Measurements from ENCODE around the gene ARMC5. TPM values are rescaled to one million over a fixed set of nuclear protein-coding genes. Genes with fewer than 3 reads are reported as not detected.

The ARMC5 gene
- polyA plus RNA-seq, 1 of the 3 experiments (the other 2 are of a cell fraction): 8.9 TPM

GRCh38 chr16:31427441-31428278 lies 31.6 kb upstream of the ARMC5 start:
- POLR2A ChIA-PET: no interaction called here
- Histone ChIP-seq H3F3A (replicated peaks; ENCODE audit: insufficient read depth) (no peaks in the 10 kb centered on the region), H3K4me1 (ENCODE audit: control insufficient read depth in 1 of 2, insufficient read depth in 2 of 2, low read depth in 1 of 2, low read length in 1 of 2) (no peaks in the 10 kb centered on the region; a peak in 1 of 4 replicates), H3K36me3 (replicated peaks in 1 of 2; ENCODE audit: control insufficient read depth in 1 of 2, insufficient read depth in 2 of 2, low read length in 1 of 2) (no peaks in the 10 kb centered on the region), H4K20me1 (ENCODE audit: insufficient read depth) (no peaks in the 10 kb centered on the region), H3K9ac (no peak overlapping the region), H3K27ac (ENCODE audit: low read depth in 2 of 2, low read length in 1 of 2) (no peak overlapping the region), H2AFZ (ENCODE audit: low read depth) (peak overlapping the region; percentile 59; the same call in 1 of the 2 replicates), H3K27me3 (ENCODE audit: insufficient read depth) (peaks cover 42% of the 10 kb centered on the region), H3K9me3 (no peaks in the 10 kb centered on the region), H3K9me2 (no peaks in the 10 kb centered on the region), H3K4me3 (ENCODE audit: low read depth in 2 of 2, low read length in 1 of 2) (peak overlapping the region in 1 of 2 experiments; percentile 33; a peak in 2 of 4 replicates), H3K79me2 (ENCODE audit: insufficient read depth) (no peaks in the 10 kb centered on the region), H3K4me2 (peak overlapping the region; percentile 60; the same call in 1 of the 2 replicates)
- TF ChIP-seq GATA2 (CRISPR knock-in tag; IDR thresholded peaks at IDR 0.05): no peak
- no peak for TF ChIP-seq SIN3A (IDR thresholded peaks at IDR 0.05; ENCODE audit: borderline replicate concordance, low read depth, low read length)
- TF ChIP-seq EZH2phosphoT487 (IDR thresholded peaks at IDR 0.05; ENCODE audit: borderline replicate concordance, low read depth): no peak
- no peak for TF ChIP-seq CTCF (IDR thresholded peaks at IDR 0.05)
- TF ChIP-seq RCOR1 (IDR thresholded peaks at IDR 0.05; ENCODE audit: low read length): no peak
- TF ChIP-seq NRF1 (IDR thresholded peaks at IDR 0.05; ENCODE audit: low read depth, low read length): peak; percentile 75
- TF ChIP-seq RXRA (IDR thresholded peaks at IDR 0.05; ENCODE audit: borderline replicate concordance, low read depth): no peak
- no peak for TF ChIP-seq TAF1 (IDR thresholded peaks at IDR 0.05; ENCODE audit: borderline replicate concordance, low read depth, low read length)
- no peak for TF ChIP-seq MEF2A (IDR thresholded peaks at IDR 0.05; ENCODE audit: borderline replicate concordance, low read depth)
- TF ChIP-seq GABPA (IDR thresholded peaks at IDR 0.05; ENCODE audit: low read depth): no peak
- no peak for TF ChIP-seq SMC3 (IDR thresholded peaks at IDR 0.05; ENCODE audit: low read depth, low read length)
- no peak for TF ChIP-seq YY1 (IDR thresholded peaks at IDR 0.05; ENCODE audit: low read depth)
- no peak for TF ChIP-seq NFIC (IDR thresholded peaks at IDR 0.05; ENCODE audit: borderline replicate concordance)
- no peak for TF ChIP-seq RAD21 (IDR thresholded peaks at IDR 0.05; ENCODE audit: low read length)
- no peak for TF ChIP-seq IRF3 (IDR thresholded peaks at IDR 0.05; ENCODE audit: low read depth, low read length)
- TF ChIP-seq, protein P1, sequence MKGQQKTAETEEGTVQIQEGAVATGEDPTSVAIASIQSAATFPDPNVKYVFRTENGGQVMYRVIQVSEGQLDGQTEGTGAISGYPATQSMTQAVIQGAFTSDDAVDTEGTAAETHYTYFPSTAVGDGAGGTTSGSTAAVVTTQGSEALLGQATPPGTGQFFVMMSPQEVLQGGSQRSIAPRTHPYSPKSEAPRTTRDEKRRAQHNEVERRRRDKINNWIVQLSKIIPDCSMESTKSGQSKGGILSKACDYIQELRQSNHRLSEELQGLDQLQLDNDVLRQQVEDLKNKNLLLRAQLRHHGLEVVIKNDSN (IDR thresholded peaks at IDR 0.05; ENCODE audit: borderline replicate concordance, low read depth): no peak
- TF ChIP-seq FOXJ3 (CRISPR knock-in tag; IDR thresholded peaks at IDR 0.05): no peak
- TF ChIP-seq MAX (IDR thresholded peaks at IDR 0.05; ENCODE audit: low read depth): peak; percentile 99
- CTCF ChIA-PET: interaction anchor here (1.1 to 3.0 kb wide), 3 partner anchors 12 to 30 kb away, joined by 3 to 13 read pairs (median 3); partner anchors contain the start of gene ZNF843
- peak; percentile 93 for DNase-seq
- 44% methylated on average over 29 of the region's 83 CpGs for WGBS (ENCODE audit: low lambda C conversion rate)
